ENCODE data around the gene SNAP25. TPM values are rescaled to one million over a fixed set of nuclear protein-coding genes. Genes with fewer than 3 reads are reported as not detected.

SNAP25 gene
- total and polyA plus RNA-seq, 10 donors = 0.04 to 0.80 (median 0.12) TPM; not detected in 6

GRCh38 chr20:10300582-10301446 lies 82.2 kb downstream of the SNAP25 start:
- Histone ChIP-seq H3K4me3 (no peak overlapping the region), H3K4me1 (no peaks in the 10 kb centered on the region), H3K27me3 (replicated peaks in 1 of 7) (no peaks in the 10 kb centered on the region), H3K36me3 (no peaks in the 10 kb centered on the region), H3K9me3 (no peaks in the 10 kb centered on the region), H3K27ac (no peak overlapping the region)
- DNase-seq = no peak
- TF ChIP-seq POLR2A (IDR thresholded peaks at IDR 0.05) (no peak), CTCF (IDR thresholded peaks at IDR 0.05 in 8 of 11, conservative IDR thresholded peaks at IDR 0.05 in 3 of 11) (no peak), POLR2AphosphoS5 (IDR thresholded peaks at IDR 0.05) (no peak)
- intact Hi-C loops (cut with DNase I; ENCODE audit: low total_unique reads) = no loop called here
- WGBS, 5 donors = 54 to 71% (median 63%) methylated on average over 5 of the region's 5 CpGs

DNA sequence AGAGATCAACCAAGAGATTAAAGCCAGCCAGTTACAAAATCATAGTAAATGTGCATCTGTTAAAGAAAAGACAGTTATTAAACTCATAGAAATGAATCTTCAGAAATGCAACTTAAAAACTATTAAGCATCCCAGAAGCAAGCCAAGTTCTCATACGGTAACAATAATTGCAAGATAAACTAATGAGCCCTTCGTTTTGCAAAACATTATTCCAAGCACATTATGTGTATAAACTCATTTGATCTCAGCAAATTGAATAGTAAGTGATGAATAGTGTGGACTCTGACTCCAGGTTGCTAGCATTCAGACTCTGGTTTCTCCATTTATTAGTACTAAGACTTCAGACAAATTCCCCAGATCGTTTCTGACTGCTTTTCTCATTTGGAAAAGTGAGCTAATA lies 85.2 kb downstream of the SNAP25 start:
- DNase-seq = no peak
- no peak overlapping the region for H3K27ac ChIP-seq
- 64 to 83% (median 67%) methylated on average over 3 of the region's 3 CpGs for WGBS, 5 donors

GRCh38 chr20:10304471-10305046 lies 85.9 kb downstream of the SNAP25 start:
- Histone ChIP-seq H3K9me3 (no peaks in the 10 kb centered on the region), H3K27ac (no peak overlapping the region), H3K4me1 (peaks cover 0 to 13% (median 0%) of the 10 kb centered on the region in 6 donors), H3K4me3 (no peak overlapping the region), H3K27me3 (replicated peaks in 1 of 7) (no peaks in the 10 kb centered on the region), H3K36me3 (no peaks in the 10 kb centered on the region)
- WGBS, 5 donors = 77 to 90% (median 82%) methylated on average over 3 of the region's 3 CpGs
- intact Hi-C loops (cut with DNase I; ENCODE audit: low total_unique reads) = no loop called here
- TF ChIP-seq CTCF (IDR thresholded peaks at IDR 0.05 in 8 of 11, conservative IDR thresholded peaks at IDR 0.05 in 3 of 11) (no peak), POLR2AphosphoS5 (IDR thresholded peaks at IDR 0.05) (no peak), POLR2A (IDR thresholded peaks at IDR 0.05) (no peak)
- no peak for DNase-seq

More for the DNA sequence above, 85.2 kb downstream of the SNAP25 start:
- Histone ChIP-seq H3K9me3 (no peaks in the 10 kb centered on the region), H3K4me1 (peaks cover 0 to 13% (median 0%) of the 10 kb centered on the region in 6 donors), H3K27me3 (replicated peaks in 1 of 7) (no peaks in the 10 kb centered on the region), H3K36me3 (no peaks in the 10 kb centered on the region), H3K4me3 (no peak overlapping the region)
- intact Hi-C loops (cut with DNase I; ENCODE audit: low total_unique reads) = no loop called here
- TF ChIP-seq CTCF (IDR thresholded peaks at IDR 0.05 in 8 of 11, conservative IDR thresholded peaks at IDR 0.05 in 3 of 11) (no peak), POLR2AphosphoS5 (IDR thresholded peaks at IDR 0.05) (no peak), POLR2A (IDR thresholded peaks at IDR 0.05) (no peak)
